ENCODE results near the gene ZDHHC24.
"Not testable (repeated sequence)": the region's sequence is repeated elsewhere in the genome, so short reads cannot be mapped to it uniquely, and the experiment has no call there.

Gene ZDHHC24

GRCh38 chr11:66589996-66590675 is 44.3 kb upstream of the ZDHHC24 start:
- no peak for TF ChIP-seq CTCF (IDR thresholded peaks at IDR 0.05; ENCODE audit: low read depth, low read length, missing control alignments)
- H3K4me3 ChIP-seq (ENCODE audit: low read depth, low read length), result no peak overlapping the region
- DNase-seq (ENCODE audit: low read depth), result no peak

DNA sequence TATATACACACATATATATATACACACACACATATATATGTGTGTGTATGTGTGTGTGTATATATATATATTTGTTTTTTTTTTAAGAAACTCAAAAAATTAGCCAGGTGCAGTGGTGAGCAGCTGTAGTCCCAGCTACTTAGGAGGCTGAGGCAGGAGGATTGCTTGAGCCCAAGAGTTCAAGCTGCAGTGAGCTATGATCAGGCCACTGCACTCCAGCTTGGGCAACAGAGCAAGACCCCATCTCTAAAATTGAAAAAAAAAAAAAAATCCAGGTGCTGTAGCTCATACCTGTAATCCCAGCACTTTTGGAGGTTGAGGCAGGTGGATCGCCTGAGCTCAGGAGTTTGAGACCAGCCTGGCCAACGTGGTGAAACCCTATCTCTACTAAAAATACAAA is 43.5 kb upstream of the ZDHHC24 start:
- DNase-seq (ENCODE audit: low read depth); H3K4me3 ChIP-seq (ENCODE audit: low read depth, low read length): not testable (repeated sequence)

- TF ChIP-seq CTCF (IDR thresholded peaks at IDR 0.05; ENCODE audit: low read depth, low read length, missing control alignments), result no peak
Observed at GRCh38 chr11:66586136-66586535, 40.3 kb upstream of the ZDHHC24 start.

GRCh38 chr11:66585447-66585846 is 39.6 kb upstream of the ZDHHC24 start:
- not testable (repeated sequence) for DNase-seq (ENCODE audit: low read depth); H3K4me3 ChIP-seq (ENCODE audit: low read depth, low read length)

More at GRCh38 chr11:66586136-66586535, 40.3 kb upstream of the ZDHHC24 start:
- DNase-seq (ENCODE audit: low read depth), result no peak
- H3K4me3 ChIP-seq (ENCODE audit: low read depth, low read length), result no peak overlapping the region

DNA sequence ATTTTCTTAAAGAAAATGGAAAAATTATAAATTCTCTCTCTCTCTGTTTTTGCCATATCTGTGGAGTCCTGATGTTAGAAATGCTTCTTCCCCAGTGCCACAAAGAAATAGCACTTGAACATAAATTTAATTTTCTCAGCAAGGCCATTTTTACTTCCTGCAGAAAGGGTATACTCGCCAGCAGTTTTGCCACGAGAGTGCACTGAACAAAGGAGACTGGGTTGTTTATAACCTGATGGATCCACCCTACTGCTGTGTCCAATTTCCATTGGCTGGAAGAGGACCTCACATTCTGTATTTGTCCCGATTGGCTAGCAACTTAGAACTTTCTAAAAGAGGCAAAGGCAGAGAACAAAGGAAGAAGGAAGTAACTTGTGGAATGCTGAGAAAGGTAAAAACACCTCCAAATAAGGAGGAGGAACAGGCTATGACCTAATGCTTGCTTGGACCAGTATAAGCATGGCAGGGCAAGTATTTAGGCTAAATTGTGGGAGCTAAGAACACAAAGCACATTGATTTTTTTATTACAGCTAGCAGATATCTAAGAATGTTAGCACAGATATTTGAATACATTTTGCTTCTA is 36.8 kb upstream of the ZDHHC24 start:
- not testable (repeated sequence) for DNase-seq (ENCODE audit: low read depth); H3K4me3 ChIP-seq (ENCODE audit: low read depth, low read length)

DNA sequence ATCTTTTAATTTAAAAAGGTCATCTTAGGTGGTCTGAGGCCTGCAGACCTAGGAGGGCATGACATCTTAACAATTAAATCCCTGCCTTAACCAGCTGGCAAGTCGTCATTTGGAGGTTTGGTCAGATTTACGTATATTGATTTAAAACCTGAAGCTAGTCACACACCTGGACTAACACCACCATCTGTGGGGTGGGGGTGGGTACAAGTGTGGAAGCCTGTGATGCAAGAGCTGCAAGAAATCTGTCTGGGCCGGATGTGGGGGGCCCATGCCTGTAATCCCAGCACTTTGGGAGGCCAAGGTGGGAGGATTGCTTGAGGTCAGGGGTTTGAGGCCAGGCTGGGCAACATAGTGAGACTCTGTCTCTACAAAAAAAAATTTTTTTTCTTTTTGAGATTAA is 35.4 kb upstream of the ZDHHC24 start:
- DNase-seq (ENCODE audit: low read depth), result no peak
- no peak overlapping the region for H3K4me3 ChIP-seq (ENCODE audit: low read depth, low read length)
- no peak for TF ChIP-seq CTCF (IDR thresholded peaks at IDR 0.05; ENCODE audit: low read depth, low read length, missing control alignments)

DNA sequence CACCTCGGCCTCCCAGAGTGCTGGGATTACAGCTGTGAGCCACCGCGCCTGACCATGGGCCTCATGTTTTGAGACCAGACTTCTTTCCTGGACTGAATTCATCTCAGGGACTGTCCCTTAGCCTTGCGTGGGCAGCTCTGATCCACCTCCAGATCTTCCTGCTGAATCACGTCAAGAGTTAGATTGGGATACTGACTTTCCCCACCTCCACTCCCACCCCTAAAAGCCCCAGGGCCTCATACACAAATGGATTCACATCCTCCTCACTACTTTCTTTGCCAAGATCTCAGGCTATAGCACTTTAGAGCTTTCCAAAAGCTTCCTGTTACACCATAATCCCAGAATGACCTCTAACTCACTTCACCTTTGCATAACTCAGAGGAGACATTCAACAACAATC is 35.0 kb upstream of the ZDHHC24 start:
- no peak for TF ChIP-seq CTCF (IDR thresholded peaks at IDR 0.05; ENCODE audit: low read depth, low read length, missing control alignments)
- no peak for DNase-seq (ENCODE audit: low read depth)
- H3K4me3 ChIP-seq (ENCODE audit: low read depth, low read length), result no peak overlapping the region

- DNase-seq (ENCODE audit: low read depth), result peak; percentile 15
- TF ChIP-seq CTCF (IDR thresholded peaks at IDR 0.05; ENCODE audit: low read depth, low read length, missing control alignments), result peak; percentile 90
- no peak overlapping the region for H3K4me3 ChIP-seq (ENCODE audit: low read depth, low read length)
Observed at GRCh38 chr11:66579017-66579606, 33.3 kb upstream of the ZDHHC24 start.

All from GM12864 (cell line).